ENCODE results near the gene KLK3.

Gene KLK3

DNA sequence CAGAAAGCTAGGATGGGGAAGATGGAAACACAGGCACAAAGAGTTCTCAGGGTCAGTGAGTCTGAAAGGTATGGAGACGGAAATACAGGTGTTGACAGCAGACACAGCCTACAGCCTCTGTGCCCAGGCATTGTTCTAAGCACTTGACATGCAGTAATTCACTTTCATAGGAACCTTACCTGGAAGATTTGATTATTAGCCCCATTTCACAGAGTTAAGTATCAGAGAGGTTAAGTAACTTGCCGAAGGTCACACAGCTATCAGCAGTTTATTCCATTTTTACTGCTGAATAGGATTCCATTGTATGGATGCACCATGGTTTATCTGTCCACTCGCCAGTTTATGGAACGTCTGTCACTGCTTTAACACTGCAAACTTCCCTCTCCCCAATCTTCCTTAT is 43.3 kb downstream of the KLK3 start:
- Histone ChIP-seq H3K4me2 (ENCODE audit: low read length) (no peak overlapping the region), H3K9ac (ENCODE audit: low read length) (no peak overlapping the region), H3K79me2 (ENCODE audit: low read length) (no peaks in the 10 kb centered on the region), H2AFZ (ENCODE audit: low read depth, low read length) (no peak overlapping the region), H3K36me3 (replicated peaks; ENCODE audit: low read depth, low read length) (no peaks in the 10 kb centered on the region), H3K4me1 (ENCODE audit: low read length) (peaks cover 29% of the 10 kb centered on the region), H3K27me3 (ENCODE audit: low read depth, low read length) (peaks cover 13% of the 10 kb centered on the region; the same call in 1 of the 2 replicates), H3K9me3 (ENCODE audit: insufficient read depth, low read length) (peaks cover 6% of the 10 kb centered on the region; the same call in 1 of the 2 replicates), H3K4me3 (ENCODE audit: low read length) (no peak overlapping the region), H3K27ac (ENCODE audit: low read length) (no peak overlapping the region), H4K20me1 (ENCODE audit: insufficient read depth, low read length) (no peaks in the 10 kb centered on the region)
- no peak for TF ChIP-seq CTCF (IDR thresholded peaks at IDR 0.05; ENCODE audit: low read depth, low read length)
- TF ChIP-seq EZH2phosphoT487 (IDR thresholded peaks at IDR 0.05; ENCODE audit: low read depth), result no peak

DNA sequence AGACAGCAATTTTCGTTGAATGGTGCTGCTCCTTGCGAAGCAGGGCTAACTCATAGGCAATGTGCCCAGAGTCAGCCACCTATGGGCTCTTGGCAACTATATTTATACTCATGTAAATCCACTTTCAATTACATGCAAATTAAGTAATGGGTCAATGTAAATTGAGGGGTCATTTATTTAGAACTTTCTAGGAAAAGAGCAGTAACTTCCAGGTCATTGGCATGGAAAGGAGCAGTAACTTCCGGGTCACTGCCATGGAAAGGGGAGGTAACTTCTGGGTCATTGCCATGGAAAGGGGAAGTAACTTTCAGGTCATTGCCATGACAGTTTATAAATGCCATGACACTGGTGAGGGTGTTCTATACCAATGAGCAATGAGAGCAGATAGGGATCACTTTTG is 44.9 kb downstream of the KLK3 start:
- Histone ChIP-seq H3K27ac (ENCODE audit: low read length) (no peak overlapping the region), H3K4me2 (ENCODE audit: low read length) (no peak overlapping the region), H3K79me2 (ENCODE audit: low read length) (no peaks in the 10 kb centered on the region), H3K4me3 (ENCODE audit: low read length) (no peak overlapping the region), H3K27me3 (ENCODE audit: low read depth, low read length) (peaks cover 13% of the 10 kb centered on the region; the same call in 1 of the 2 replicates), H3K9ac (ENCODE audit: low read length) (no peak overlapping the region), H3K4me1 (ENCODE audit: low read length) (peaks cover 29% of the 10 kb centered on the region), H3K36me3 (replicated peaks; ENCODE audit: low read depth, low read length) (no peaks in the 10 kb centered on the region), H4K20me1 (ENCODE audit: insufficient read depth, low read length) (no peaks in the 10 kb centered on the region), H2AFZ (ENCODE audit: low read depth, low read length) (no peak overlapping the region), H3K9me3 (ENCODE audit: insufficient read depth, low read length) (peaks cover 6% of the 10 kb centered on the region; the same call in 1 of the 2 replicates)
- TF ChIP-seq CTCF (IDR thresholded peaks at IDR 0.05; ENCODE audit: low read depth, low read length) (no peak), EZH2phosphoT487 (IDR thresholded peaks at IDR 0.05; ENCODE audit: low read depth) (no peak)

GRCh38 chr19:50902640-50903039 is 47.9 kb downstream of the KLK3 start:
- no peaks in the 10 kb centered on the region for H3K9me3 ChIP-seq (ENCODE audit: insufficient read depth, low read length)
- H3K79me2 ChIP-seq (ENCODE audit: low read length), result no peaks in the 10 kb centered on the region
- no peaks in the 10 kb centered on the region for H4K20me1 ChIP-seq (ENCODE audit: insufficient read depth, low read length)
- no peak overlapping the region for H2AFZ ChIP-seq (ENCODE audit: low read depth, low read length)
- H3K9ac ChIP-seq (ENCODE audit: low read length), result no peak overlapping the region
- no peak overlapping the region for H3K27ac ChIP-seq (ENCODE audit: low read length)
- peaks cover 19% of the 10 kb centered on the region for H3K4me1 ChIP-seq (ENCODE audit: low read length)
- H3K36me3 ChIP-seq (replicated peaks; ENCODE audit: low read depth, low read length), result no peaks in the 10 kb centered on the region
- H3K27me3 ChIP-seq (ENCODE audit: low read depth, low read length), result peaks cover 25% of the 10 kb centered on the region; the same call in 1 of the 2 replicates
- H3K4me3 ChIP-seq (ENCODE audit: low read length), result no peak overlapping the region
- no peak overlapping the region for H3K4me2 ChIP-seq (ENCODE audit: low read length)
- TF ChIP-seq CTCF (IDR thresholded peaks at IDR 0.05; ENCODE audit: low read depth, low read length) (no peak), EZH2phosphoT487 (IDR thresholded peaks at IDR 0.05; ENCODE audit: low read depth) (no peak)

DNA sequence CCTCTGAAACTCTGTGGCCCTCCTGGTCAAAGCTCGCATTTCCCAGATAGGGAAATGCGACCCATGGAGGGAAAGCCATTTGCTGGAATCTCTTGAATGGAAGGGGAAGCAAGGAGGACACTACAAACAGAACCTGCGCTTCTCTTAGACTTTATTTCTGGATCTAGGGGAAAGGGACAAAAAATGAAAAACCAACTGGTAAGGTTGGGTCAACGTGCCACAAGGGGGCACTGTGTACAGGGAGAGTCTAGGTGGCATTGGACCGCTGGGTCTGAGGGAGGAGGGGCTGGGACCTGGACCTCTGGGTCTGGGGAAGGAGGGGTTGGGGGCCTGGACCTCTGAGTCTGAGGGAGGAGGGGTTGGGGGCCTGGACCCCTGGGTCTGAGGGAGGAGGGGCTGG is 51.5 kb downstream of the KLK3 start:
- H3K27me3 ChIP-seq (ENCODE audit: low read depth, low read length), result peaks cover 27% of the 10 kb centered on the region; the same call in 1 of the 2 replicates

More for the DNA sequence above, 51.5 kb downstream of the KLK3 start:
- peak overlapping the region; percentile 26; the same call in 1 of the 2 replicates for H2AFZ ChIP-seq (ENCODE audit: low read depth, low read length)
- H3K4me3 ChIP-seq (ENCODE audit: low read length), result no peak overlapping the region
- no peaks in the 10 kb centered on the region for H3K9me3 ChIP-seq (ENCODE audit: insufficient read depth, low read length)
- TF ChIP-seq CTCF (IDR thresholded peaks at IDR 0.05; ENCODE audit: low read depth, low read length) (peak; percentile 72), EZH2phosphoT487 (IDR thresholded peaks at IDR 0.05; ENCODE audit: low read depth) (no peak)
- no peak overlapping the region for H3K27ac ChIP-seq (ENCODE audit: low read length)
- no peaks in the 10 kb centered on the region for H4K20me1 ChIP-seq (ENCODE audit: insufficient read depth, low read length)
- no peaks in the 10 kb centered on the region for H3K79me2 ChIP-seq (ENCODE audit: low read length)
- H3K36me3 ChIP-seq (replicated peaks; ENCODE audit: low read depth, low read length), result no peaks in the 10 kb centered on the region
- H3K4me1 ChIP-seq (ENCODE audit: low read length), result peaks cover 7% of the 10 kb centered on the region
- no peak overlapping the region for H3K9ac ChIP-seq (ENCODE audit: low read length)
- H3K4me2 ChIP-seq (ENCODE audit: low read length), result peak overlapping the region; percentile 29; the same call in 1 of the 2 replicates

Data from OCI-LY3 (cell line).